CD4-positive, CD25-positive, alpha-beta regulatory T cell (primary cell): ENCODE measurements around the gene CEMIP. TPM values are rescaled to one million over a fixed set of nuclear protein-coding genes. Genes with fewer than 3 reads are reported as not detected.

Source experiments
- ATAC-seq, 2 donors: fragments of 150-1000 bp; cut with Tn5 transposase; one replicate each; pipeline ENCODE4 v1.10.0; 2021; ENCODE audit warnings: low read depth in 2 of 2, moderate number of reproducible peaks in 2 of 2, moderate library complexity in 1 of 2
- DNase-seq, 3 donors: peaks; one replicate each; pipeline versions ENCODE4 v3.0.0 to v3.0.0-alpha.2; 2012 to 2022; ENCODE audit warnings: mixed read lengths in 1 of 3
- H3K27ac ChIP-seq: one replicate; pipeline ENCODE4 v1.7.0; 2013; ENCODE audit warnings: mild to moderate bottlenecking, low read length; ENCODE audit not compliant: insufficient read depth, poor library complexity, severe bottlenecking
- H3K27me3 ChIP-seq: one replicate; pipeline ENCODE4 v1.7.0; 2013; ENCODE audit warnings: low read length; ENCODE audit not compliant: control insufficient read depth, insufficient read depth
- H3K36me3 ChIP-seq: one replicate; pipeline ENCODE4 v1.7.0; 2013; ENCODE audit warnings: mild to moderate bottlenecking, low read length, moderate library complexity; ENCODE audit not compliant: control insufficient read depth, insufficient read depth
- H3K4me1 ChIP-seq: 2 replicates; pipeline ENCODE4 v1.7.0; 2013; ENCODE audit warnings: mild to moderate bottlenecking, low read length; ENCODE audit not compliant: insufficient read depth, control insufficient read depth, poor library complexity, severe bottlenecking
- H3K4me3 ChIP-seq: one replicate; pipeline ENCODE4 v1.7.0; 2013; ENCODE audit warnings: low read depth, mild to moderate bottlenecking, low read length, moderate library complexity
- H3K9me3 ChIP-seq, 2 experiments: 1 replicate in 1 of 2; 2 replicates in 1 of 2; pipeline ENCODE4 v1.7.0; 2013; ENCODE audit warnings: low read length in 2 of 2, mild to moderate bottlenecking in 1 of 2, moderate library complexity in 1 of 2; ENCODE audit not compliant: control insufficient read depth in 2 of 2
- H3K27ac Mint-ChIP-seq, 3 donors: one replicate each; pipeline ENCODE4 v1.8.0; 2020 to 2022; ENCODE audit warnings: mild to moderate bottlenecking in 3 of 3, mixed read lengths in 3 of 3, moderate library complexity in 2 of 3
- H3K27me3 Mint-ChIP-seq: one replicate; pipeline ENCODE4 v1.8.0; 2022; ENCODE audit warnings: mild to moderate bottlenecking, mixed read lengths
- H3K36me3 Mint-ChIP-seq: one replicate; pipeline ENCODE4 v1.8.0; 2020; ENCODE audit warnings: mixed read lengths
- H3K4me1 Mint-ChIP-seq, 4 donors: one replicate each; pipeline ENCODE4 v1.8.0; 2020 to 2022; ENCODE audit warnings: mixed read lengths in 4 of 4, mild to moderate bottlenecking in 1 of 4
- H3K4me3 Mint-ChIP-seq, 4 donors: one replicate each; pipeline ENCODE4 v1.8.0; 2020 to 2022; ENCODE audit warnings: mild to moderate bottlenecking in 4 of 4, mixed read lengths in 4 of 4, moderate library complexity in 3 of 4
- H3K9me3 Mint-ChIP-seq, 7 donors: one replicate each; pipeline ENCODE4 v1.8.0; 2020 to 2022; ENCODE audit warnings: mixed read lengths in 7 of 7, mild to moderate bottlenecking in 3 of 7, moderate library complexity in 2 of 7
- polyA plus RNA-seq, 4 donors: library from polyadenylated mRNA; unstranded; fragments of 300-500 nt; fragmentation: Illumina TruSeq; gene quantifications; one replicate each; pipeline ENCODE4 v1.2.3, GENCODE V29; 2021
- total RNA-seq: library from RNA; stranded (reverse); gene quantifications from one replicate; pipeline ENCODE4 v1.2.3, GENCODE V29; 2022

The CEMIP gene
- total and polyA plus RNA-seq, 5 donors from 2014 or later: 0.10 to 0.44 TPM; not detected in 3

- H3K27me3 ChIP-seq: no peaks in the 10 kb centered on the region
- no peaks in the 10 kb centered on the region for H3K36me3 ChIP-seq
- Mint-ChIP-seq H3K4me3 (peak overlapping the region; percentile 58 to 88 (median 73)), H3K4me1 (peaks cover 16 to 45% (median 22%) of the 10 kb centered on the region in 4 donors), H3K27ac (peak overlapping the region; percentile 76 to 92 (median 88)), H3K36me3 (peaks cover under 1% of the 10 kb centered on the region), H3K9me3 (peaks cover 0 to 8% (median 0%) of the 10 kb centered on the region in 7 donors), H3K27me3 (no peaks in the 10 kb centered on the region)
- DNase-seq: peak in 2 of 3 donors; percentile 30 to 40
- ATAC-seq: no peak
- no peak overlapping the region for H3K4me3 ChIP-seq
- peaks cover 34% of the 10 kb centered on the region for H3K4me1 ChIP-seq
- H3K9me3 ChIP-seq: peaks cover 0 to 3% of the 10 kb centered on the region in 2 experiments
- H3K27ac ChIP-seq: peak overlapping the region; percentile 61
Observed at GRCh38 chr15:80998251-80998650, 219.1 kb downstream of the CEMIP start.

DNA sequence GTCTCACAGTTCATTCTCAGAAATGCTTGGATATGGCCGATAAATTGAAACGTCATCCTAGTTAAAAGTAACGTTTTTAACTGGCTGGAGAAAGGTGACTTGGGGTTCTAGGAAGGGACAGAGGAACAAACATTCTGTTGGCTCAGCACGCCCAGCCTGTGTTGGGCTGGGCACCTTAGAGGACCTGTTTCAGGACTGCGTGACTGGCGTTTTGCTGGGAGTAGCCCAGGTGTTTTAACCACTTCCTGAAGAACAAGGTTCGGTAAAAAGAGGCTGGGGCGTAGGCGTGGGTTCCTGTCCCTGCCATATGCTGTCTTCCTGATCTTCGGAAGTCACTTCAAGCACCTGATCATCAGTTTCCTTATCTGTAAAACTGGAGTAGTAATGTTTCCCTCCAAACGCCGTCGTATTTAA, 220.5 kb downstream of the CEMIP start:
- Mint-ChIP-seq H3K27me3 (no peaks in the 10 kb centered on the region), H3K9me3 (peaks cover 0 to 8% (median 0%) of the 10 kb centered on the region in 7 donors), H3K4me1 (peaks cover 28 to 58% (median 35%) of the 10 kb centered on the region in 4 donors), H3K4me3 (peak overlapping the region; percentile 98), H3K36me3 (peaks cover 7% of the 10 kb centered on the region), H3K27ac (peak overlapping the region; percentile 95 to 99 (median 98))
- Histone ChIP-seq H3K36me3 (peaks cover 3% of the 10 kb centered on the region), H3K27ac (peak overlapping the region; percentile 93), H3K4me1 (peaks cover 48% of the 10 kb centered on the region), H3K27me3 (no peaks in the 10 kb centered on the region), H3K9me3 (peaks cover 0 to 3% of the 10 kb centered on the region in 2 experiments), H3K4me3 (peak overlapping the region; percentile 88)
- DNase-seq (peak; percentile 48 to 95 (median 53)), ATAC-seq (peak; percentile 15 to 30)

- Histone ChIP-seq H3K4me1 (peaks cover 54% of the 10 kb centered on the region), H3K4me3 (peak overlapping the region; percentile 88), H3K36me3 (peaks cover 3% of the 10 kb centered on the region), H3K27ac (peak overlapping the region; percentile 93), H3K27me3 (no peaks in the 10 kb centered on the region), H3K9me3 (peaks cover 0 to 3% of the 10 kb centered on the region in 2 experiments)
- ATAC-seq (no peak), DNase-seq (no peak)
- Mint-ChIP-seq H3K4me1 (peaks cover 32 to 63% (median 40%) of the 10 kb centered on the region in 4 donors), H3K36me3 (peaks cover 7% of the 10 kb centered on the region), H3K27ac (peak overlapping the region; percentile 95 to 99 (median 98)), H3K4me3 (peak overlapping the region; percentile 98), H3K27me3 (no peaks in the 10 kb centered on the region), H3K9me3 (peaks cover 0 to 8% (median 0%) of the 10 kb centered on the region in 7 donors)
Observed at GRCh38 chr15:81000144-81000623, 221.0 kb downstream of the CEMIP start.

GRCh38 chr15:81000624-81001151, 221.5 kb downstream of the CEMIP start, which contains the start of gene TLNRD1:
TSS of gene TLNRD1 (plus strand) at chr15:81000923. CDS start at chr15:81002272, 1,349 bp downstream.
- H3K4me1 ChIP-seq: peaks cover 54% of the 10 kb centered on the region
- peaks cover 0 to 3% of the 10 kb centered on the region in 2 experiments for H3K9me3 ChIP-seq
- peak within 1 kb of the TSS; percentile 93 for H3K27ac ChIP-seq
- no peaks in the 10 kb centered on the region for H3K27me3 ChIP-seq
- peak; percentile 77 to 97 (median 85) for DNase-seq
- peak within 1 kb of the TSS; percentile 88 for H3K4me3 ChIP-seq
- peak within 1 kb of the TSS; percentile 98 for H3K4me3 Mint-ChIP-seq
- H3K36me3 ChIP-seq: peaks cover 3% of the 10 kb centered on the region
- H3K27me3 Mint-ChIP-seq: no peaks in the 10 kb centered on the region
- peak; percentile 72 to 73 for ATAC-seq
- peaks cover 36 to 65% (median 45%) of the 10 kb centered on the region in 4 donors for H3K4me1 Mint-ChIP-seq
- H3K9me3 Mint-ChIP-seq: peaks cover 0 to 8% (median 0%) of the 10 kb centered on the region in 7 donors
- H3K27ac Mint-ChIP-seq: peak within 1 kb of the TSS; percentile 95 to 99 (median 98)
- H3K36me3 Mint-ChIP-seq: peaks cover 7% of the 10 kb centered on the region

Other genes with a start within 250 kb of the CEMIP start
- 1.4 TPM for gene ABHD17C, start 84.1 kb upstream of the CEMIP start, total RNA-seq
- 1 to 10 TPM in 1 of 4 donors, under 1 TPM in 3; 0.32 to 1.2 (median 0.68) TPM for gene ABHD17C, start 84.1 kb upstream of the CEMIP start, polyA plus RNA-seq
- 18.4 TPM for gene MESD, start 210.4 kb downstream of the CEMIP start, total RNA-seq
- gene MESD, start 210.4 kb downstream of the CEMIP start, polyA plus RNA-seq: 10 to 100 TPM; 28.7 to 34.1 (median 31.3) TPM
- gene TLNRD1, start 221.6 kb downstream of the CEMIP start, total RNA-seq: 17.7 TPM
- gene TLNRD1, start 221.6 kb downstream of the CEMIP start, polyA plus RNA-seq: 1 to 10 TPM; 3.1 to 5.7 (median 4.5) TPM